KOPT-K1 (cell line): Measurements from ENCODE around the gene GIMAP8.
A peak's percentile ranks its signal among the peaks of the same experiment; 100 is the strongest.

Experiments
- H3K27ac ChIP-seq: fragments of 200-600 bp; sonication (generic); 2 replicates; pipeline ENCODE4 v1.5.1; 2016; ENCODE audit warnings: antibody characterized with exemption, mild to moderate bottlenecking, low read depth, low read length; ENCODE audit not compliant: poor library complexity, severe bottlenecking
- H3K36me3 ChIP-seq: fragments of 200-600 bp; sonication (generic); 2 replicates; pipeline ENCODE4 v1.5.1; 2017; ENCODE audit warnings: antibody characterized with exemption, mild to moderate bottlenecking, low read length, moderate library complexity; ENCODE audit not compliant: insufficient read depth
- H3K9me3 ChIP-seq: fragments of 200-600 bp; sonication (generic); 2 replicates; pipeline ENCODE4 v1.5.1; 2017; ENCODE audit warnings: antibody characterized with exemption, low read length, mild to moderate bottlenecking; ENCODE audit not compliant: insufficient read depth, poor library complexity, severe bottlenecking

GIMAP8 gene

GRCh38 chr7:150450491-150451001 is at the start of gene GIMAP8:
GIMAP8 (plus strand) TSS chr7:150450630; CDS start chr7:150466699, 16,069 bp downstream.
- peak within 1 kb of the TSS; percentile 95 for H3K27ac ChIP-seq
- H3K36me3 ChIP-seq, result peaks cover 24% of the 10 kb centered on the region
- peaks cover 16% of the 10 kb centered on the region for H3K9me3 ChIP-seq

GRCh38 chr7:150400788-150401423 is 49.5 kb upstream of the GIMAP8 start:
- no peaks in the 10 kb centered on the region for H3K9me3 ChIP-seq
- peaks cover 36% of the 10 kb centered on the region; the same call in 1 of the 2 replicates for H3K36me3 ChIP-seq
- H3K27ac ChIP-seq, result no peak overlapping the region

GRCh38 chr7:150401424-150401790 is 49.0 kb upstream of the GIMAP8 start:
- Histone ChIP-seq H3K27ac (no peak overlapping the region), H3K9me3 (no peaks in the 10 kb centered on the region), H3K36me3 (peaks cover 31% of the 10 kb centered on the region; the same call in 1 of the 2 replicates)

DNA sequence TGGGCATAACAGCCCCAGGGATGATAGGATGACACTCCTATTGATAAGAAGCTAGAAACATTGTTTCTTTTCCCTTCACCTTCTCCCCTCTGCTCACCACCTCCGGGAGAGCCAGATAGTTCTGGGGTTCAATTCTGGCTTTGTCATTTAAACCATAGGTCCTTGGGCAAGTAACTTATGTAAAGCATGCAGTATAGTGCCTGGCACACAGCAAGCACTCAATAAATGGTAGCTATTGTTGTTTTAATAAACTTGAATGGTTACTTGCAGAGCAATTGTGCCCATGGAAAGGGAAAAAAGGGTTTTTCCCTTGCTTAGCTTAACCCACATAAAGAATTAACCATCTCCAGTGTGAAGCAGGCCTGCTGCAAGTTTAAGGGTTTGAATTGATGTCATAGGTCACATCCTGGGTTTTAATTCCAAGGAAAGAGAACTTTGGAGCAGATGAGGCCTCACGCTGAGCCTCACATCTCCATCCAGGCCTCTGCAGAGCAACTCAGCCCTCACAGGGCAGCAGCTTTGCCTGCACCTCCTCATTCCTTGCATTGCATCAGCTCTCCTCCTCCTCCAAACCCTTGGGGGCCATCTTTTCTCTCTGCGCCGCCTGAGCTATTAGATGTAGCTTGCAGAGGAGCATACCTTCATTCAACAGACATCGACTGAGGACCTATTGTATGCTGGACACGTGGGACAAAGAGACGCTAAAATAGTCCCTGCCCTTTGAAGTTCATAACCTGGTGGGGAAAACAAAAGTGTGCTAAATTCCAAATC is 48.4 kb upstream of the GIMAP8 start:
- Histone ChIP-seq H3K9me3 (no peaks in the 10 kb centered on the region), H3K36me3 (peaks cover 27% of the 10 kb centered on the region; the same call in 1 of the 2 replicates), H3K27ac (no peak overlapping the region)

DNA sequence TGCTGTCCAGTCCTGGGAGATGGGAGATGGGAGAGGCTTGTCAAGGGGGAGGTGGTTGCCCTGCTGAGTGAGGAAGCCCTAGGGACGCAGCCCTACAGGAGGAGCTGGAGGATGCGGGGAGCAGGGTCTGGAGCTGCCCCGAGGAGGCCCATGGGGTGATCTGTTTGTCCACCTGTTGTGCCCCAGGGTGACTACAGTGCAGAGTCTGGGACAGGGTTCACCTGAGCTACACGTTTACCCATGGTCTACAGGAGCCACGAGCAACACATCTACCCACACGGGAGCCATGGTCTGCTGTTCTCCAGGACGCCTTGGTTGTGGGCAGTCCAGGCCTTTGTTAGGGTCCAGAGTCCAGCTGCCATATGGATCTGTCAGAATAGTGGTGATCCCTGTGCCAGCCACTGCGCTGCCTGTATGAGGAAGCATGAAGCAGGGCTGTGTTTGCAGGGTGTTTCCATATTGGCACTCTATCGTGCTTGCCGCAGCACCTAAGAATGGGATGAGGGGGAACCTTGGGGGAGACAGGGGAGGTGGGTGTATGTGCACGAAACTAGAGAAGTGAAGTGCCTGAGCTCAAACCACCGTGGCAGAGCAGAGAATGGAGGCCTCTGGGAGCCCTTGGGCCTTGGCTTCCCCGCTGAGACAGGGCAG is 47.6 kb upstream of the GIMAP8 start:
- Histone ChIP-seq H3K27ac (peak overlapping the region; percentile 95), H3K9me3 (no peaks in the 10 kb centered on the region), H3K36me3 (peaks cover 21% of the 10 kb centered on the region; the same call in 1 of the 2 replicates)

GRCh38 chr7:150403376-150404171 is 46.9 kb upstream of the GIMAP8 start:
- peak overlapping the region; percentile 95 for H3K27ac ChIP-seq
- no peaks in the 10 kb centered on the region for H3K9me3 ChIP-seq
- peaks cover 20% of the 10 kb centered on the region for H3K36me3 ChIP-seq

GRCh38 chr7:150404172-150404804 is 46.1 kb upstream of the GIMAP8 start:
- Histone ChIP-seq H3K9me3 (no peaks in the 10 kb centered on the region), H3K36me3 (peaks cover 20% of the 10 kb centered on the region), H3K27ac (peak overlapping the region; percentile 95)

DNA sequence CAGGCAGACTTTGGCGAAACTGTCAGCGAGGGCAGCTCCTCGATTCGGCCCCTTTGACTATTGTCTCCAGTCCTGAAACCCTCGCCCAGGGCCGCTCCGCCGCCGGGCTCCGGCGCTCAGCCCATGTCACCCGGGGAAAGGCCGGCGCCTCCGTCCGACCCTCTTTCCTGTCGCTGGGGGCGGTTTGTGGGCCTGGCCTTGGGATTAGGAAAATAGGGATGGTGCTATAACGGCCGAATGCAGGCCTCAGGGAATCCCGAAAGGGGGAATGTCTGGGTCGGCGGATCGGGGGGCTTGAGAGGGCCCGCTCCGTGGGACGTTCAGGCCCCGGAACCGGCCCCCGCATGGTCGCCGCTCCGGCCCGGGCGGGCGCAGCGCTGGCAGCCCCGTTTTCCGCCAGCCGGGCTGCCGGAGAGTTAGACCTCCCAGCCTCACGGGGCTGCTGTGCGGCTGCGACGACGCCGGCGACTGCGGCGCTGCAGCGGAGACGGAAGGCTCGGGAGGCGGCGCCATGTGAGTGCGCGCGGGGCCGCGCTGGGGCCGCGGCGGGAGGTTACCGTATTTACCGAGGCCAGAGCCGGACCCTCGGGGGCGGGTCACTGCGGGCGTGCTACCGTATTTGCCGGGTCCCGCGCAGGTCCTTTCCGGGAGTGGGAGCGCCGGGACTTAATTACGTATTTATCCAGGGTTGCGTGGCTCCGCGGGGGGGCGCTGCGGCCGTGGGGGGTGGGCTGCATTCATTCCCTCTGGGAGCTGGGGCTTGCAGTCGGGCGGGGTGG is 45.4 kb upstream of the GIMAP8 start:
- no peaks in the 10 kb centered on the region for H3K9me3 ChIP-seq
- H3K36me3 ChIP-seq, result peaks cover 21% of the 10 kb centered on the region
- peak overlapping the region; percentile 95 for H3K27ac ChIP-seq

DNA sequence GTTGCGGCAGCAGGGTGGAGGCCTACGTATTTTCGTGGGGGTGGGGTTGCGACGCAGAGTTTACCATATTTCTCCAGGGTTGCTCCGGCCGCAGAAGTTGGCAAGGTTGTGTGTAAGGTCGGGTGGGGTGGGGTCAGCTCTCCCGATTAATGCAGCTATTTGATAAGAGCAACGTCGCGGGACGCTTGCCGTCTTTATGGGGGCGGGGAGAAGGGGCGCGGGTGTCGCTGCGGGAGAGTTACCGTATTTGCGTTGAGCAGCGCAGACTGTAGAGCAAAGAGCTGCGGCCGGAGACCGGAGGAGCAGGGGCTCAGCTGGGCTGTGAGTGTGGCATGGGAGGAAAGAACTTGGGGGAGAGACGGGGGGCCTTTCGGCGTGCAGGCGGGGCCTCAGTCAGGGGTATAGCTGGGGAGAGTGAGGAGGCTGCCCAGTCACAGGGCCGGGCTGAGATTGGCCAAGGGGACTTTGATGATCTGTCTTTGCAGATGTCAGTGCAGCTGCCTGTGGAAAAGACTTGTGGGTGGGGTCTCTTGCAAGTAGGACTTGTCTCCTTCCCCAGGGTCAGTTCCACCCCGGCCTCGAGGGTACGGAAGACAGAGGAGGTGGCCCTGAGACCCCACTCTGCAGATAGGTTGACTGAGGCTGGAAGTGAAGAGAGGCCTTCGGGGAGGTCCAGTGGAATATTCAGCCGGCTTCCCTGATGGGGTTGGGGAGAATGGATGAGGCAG is 44.7 kb upstream of the GIMAP8 start:
- Histone ChIP-seq H3K36me3 (peaks cover 28% of the 10 kb centered on the region), H3K27ac (peak overlapping the region; percentile 95), H3K9me3 (no peaks in the 10 kb centered on the region)

DNA sequence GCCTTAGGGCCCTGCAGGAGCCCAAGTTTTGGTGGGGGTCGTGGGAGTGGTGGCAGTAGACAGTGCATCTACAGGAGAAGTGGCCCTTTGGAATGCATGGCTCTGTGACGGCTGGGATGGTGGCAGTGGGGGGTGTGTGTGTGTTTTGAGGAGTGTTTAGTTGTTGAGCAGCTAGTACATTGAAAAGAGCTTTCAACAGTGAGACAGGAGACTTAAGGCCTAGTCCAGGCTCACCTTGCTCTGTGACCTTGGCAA is 44.2 kb upstream of the GIMAP8 start:
- Histone ChIP-seq H3K36me3 (peaks cover 33% of the 10 kb centered on the region), H3K9me3 (no peaks in the 10 kb centered on the region), H3K27ac (peak overlapping the region; percentile 95)

GRCh38 chr7:150406567-150407421 is 43.6 kb upstream of the GIMAP8 start:
- peak overlapping the region; percentile 95 for H3K27ac ChIP-seq
- peaks cover 39% of the 10 kb centered on the region for H3K36me3 ChIP-seq
- H3K9me3 ChIP-seq, result no peaks in the 10 kb centered on the region

- Histone ChIP-seq H3K9me3 (no peaks in the 10 kb centered on the region), H3K27ac (peak overlapping the region; percentile 95), H3K36me3 (peaks cover 49% of the 10 kb centered on the region)
Observed at GRCh38 chr7:150407588-150408392, 42.6 kb upstream of the GIMAP8 start.
